Transverse colon (tissue), 4 donors: Measurements from ENCODE around the gene DENND1A.

Source experiments
- EP300 ChIP-seq: sonication (generic); formaldehyde crosslinking; IDR thresholded peaks from one replicate; pipeline ENCODE4 v1.6.1; 2017; ENCODE audit warnings: antibody characterized with exemption, low read depth
- POLR2AphosphoS5 ChIP-seq, 3 donors: sonication (generic); formaldehyde crosslinking; IDR thresholded peaks; one replicate each; pipeline ENCODE4 v1.6.1; 2016; ENCODE audit warnings: antibody characterized with exemption in 3 of 3
- TF ChIP-seq, protein P1 (sequence below), 5 experiments: fragments of 200-600 bp in 3 of 5; fragments of 450-650 bp in 2 of 5; sonication (generic) in 3 of 5; IDR thresholded peaks; 1 replicate in 2 of 5; 2 replicates in 3 of 5; pipeline ENCODE4 v1.5.1; 2016 to 2017; ENCODE audit warnings: antibody characterized with exemption in 5 of 5, inconsistent platforms in 3 of 5, mild to moderate bottlenecking in 2 of 5, moderate library complexity in 1 of 5

DNA sequence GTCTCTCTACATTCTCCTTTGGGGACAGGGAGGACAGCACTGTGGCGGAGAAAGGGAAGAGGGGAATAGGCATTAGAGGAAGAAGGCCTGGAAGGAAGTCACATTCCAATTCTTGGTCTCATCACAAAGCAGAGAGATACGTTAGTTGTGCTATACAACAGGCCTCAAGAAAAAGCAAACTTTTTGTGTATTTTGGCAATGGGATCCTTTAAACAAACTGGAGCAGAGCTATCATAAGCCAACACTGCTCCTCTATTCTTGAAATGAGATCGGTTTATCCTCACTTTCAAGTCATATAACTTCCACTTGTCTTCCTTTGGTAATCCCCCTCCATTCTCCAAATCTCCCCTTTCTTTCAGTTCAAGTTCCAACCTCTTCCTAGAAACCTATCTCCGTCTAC is 6.5 kb downstream of the DENND1A start:
- TF ChIP-seq, protein P1, sequence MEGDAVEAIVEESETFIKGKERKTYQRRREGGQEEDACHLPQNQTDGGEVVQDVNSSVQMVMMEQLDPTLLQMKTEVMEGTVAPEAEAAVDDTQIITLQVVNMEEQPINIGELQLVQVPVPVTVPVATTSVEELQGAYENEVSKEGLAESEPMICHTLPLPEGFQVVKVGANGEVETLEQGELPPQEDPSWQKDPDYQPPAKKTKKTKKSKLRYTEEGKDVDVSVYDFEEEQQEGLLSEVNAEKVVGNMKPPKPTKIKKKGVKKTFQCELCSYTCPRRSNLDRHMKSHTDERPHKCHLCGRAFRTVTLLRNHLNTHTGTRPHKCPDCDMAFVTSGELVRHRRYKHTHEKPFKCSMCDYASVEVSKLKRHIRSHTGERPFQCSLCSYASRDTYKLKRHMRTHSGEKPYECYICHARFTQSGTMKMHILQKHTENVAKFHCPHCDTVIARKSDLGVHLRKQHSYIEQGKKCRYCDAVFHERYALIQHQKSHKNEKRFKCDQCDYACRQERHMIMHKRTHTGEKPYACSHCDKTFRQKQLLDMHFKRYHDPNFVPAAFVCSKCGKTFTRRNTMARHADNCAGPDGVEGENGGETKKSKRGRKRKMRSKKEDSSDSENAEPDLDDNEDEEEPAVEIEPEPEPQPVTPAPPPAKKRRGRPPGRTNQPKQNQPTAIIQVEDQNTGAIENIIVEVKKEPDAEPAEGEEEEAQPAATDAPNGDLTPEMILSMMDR (IDR thresholded peaks at IDR 0.05): no peak
- TF ChIP-seq POLR2AphosphoS5 (IDR thresholded peaks at IDR 0.05) (no peak), EP300 (no peak)
